Measurements from ENCODE around the gene P2RX6.
A peak's percentile ranks its signal among the peaks of the same experiment; 100 is the strongest.

Gene P2RX6

GRCh38 chr22:21022507-21022906, 7.5 kb downstream of the P2RX6 start:
- TF ChIP-seq CTCF (IDR thresholded peaks at IDR 0.05; ENCODE audit: control extremely low read depth, extremely low read depth, low read depth, missing control alignments): no peak
- DNase-seq (ENCODE audit: extremely low spot score): no peak
- ChIA-PET POLR2A (no interaction called here), CTCF (no interaction called here)

DNA sequence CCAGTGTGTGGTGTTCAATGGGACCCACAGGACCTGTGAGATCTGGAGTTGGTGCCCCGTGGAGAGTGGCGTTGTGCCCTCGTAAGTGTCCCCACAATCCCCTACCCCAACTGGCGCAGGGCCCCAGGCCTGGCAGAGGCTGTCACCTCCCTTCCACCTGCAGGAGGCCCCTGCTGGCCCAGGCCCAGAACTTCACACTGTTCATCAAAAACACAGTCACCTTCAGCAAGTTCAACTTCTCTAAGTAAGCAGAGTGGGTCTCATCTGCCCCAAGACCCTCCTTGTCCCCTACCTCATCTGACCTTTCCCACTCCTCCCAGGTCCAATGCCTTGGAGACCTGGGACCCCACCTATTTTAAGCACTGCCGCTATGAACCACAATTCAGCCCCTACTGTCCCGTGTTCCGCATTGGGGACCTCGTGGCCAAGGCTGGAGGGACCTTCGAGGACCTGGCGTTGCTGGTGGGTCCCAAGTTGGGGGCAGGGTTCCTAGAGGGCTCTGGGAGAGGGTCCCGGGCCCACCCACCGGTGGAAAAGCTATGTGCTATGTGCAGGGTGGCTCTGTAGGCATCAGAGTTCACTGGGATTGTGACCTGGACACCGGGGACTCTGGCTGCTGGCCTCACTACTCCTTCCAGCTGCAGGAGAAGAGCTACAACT, 8.1 kb downstream of the P2RX6 start:
- DNase-seq (ENCODE audit: extremely low spot score): no peak
- TF ChIP-seq CTCF (IDR thresholded peaks at IDR 0.05; ENCODE audit: control extremely low read depth, extremely low read depth, low read depth, missing control alignments): peak; percentile 4
- ChIA-PET POLR2A (no interaction called here), CTCF (no interaction called here)

- DNase-seq (ENCODE audit: extremely low spot score): no peak
These were observed 10.3 kb downstream of the P2RX6 start for GRCh38 chr22:21025266-21025665.

DNA sequence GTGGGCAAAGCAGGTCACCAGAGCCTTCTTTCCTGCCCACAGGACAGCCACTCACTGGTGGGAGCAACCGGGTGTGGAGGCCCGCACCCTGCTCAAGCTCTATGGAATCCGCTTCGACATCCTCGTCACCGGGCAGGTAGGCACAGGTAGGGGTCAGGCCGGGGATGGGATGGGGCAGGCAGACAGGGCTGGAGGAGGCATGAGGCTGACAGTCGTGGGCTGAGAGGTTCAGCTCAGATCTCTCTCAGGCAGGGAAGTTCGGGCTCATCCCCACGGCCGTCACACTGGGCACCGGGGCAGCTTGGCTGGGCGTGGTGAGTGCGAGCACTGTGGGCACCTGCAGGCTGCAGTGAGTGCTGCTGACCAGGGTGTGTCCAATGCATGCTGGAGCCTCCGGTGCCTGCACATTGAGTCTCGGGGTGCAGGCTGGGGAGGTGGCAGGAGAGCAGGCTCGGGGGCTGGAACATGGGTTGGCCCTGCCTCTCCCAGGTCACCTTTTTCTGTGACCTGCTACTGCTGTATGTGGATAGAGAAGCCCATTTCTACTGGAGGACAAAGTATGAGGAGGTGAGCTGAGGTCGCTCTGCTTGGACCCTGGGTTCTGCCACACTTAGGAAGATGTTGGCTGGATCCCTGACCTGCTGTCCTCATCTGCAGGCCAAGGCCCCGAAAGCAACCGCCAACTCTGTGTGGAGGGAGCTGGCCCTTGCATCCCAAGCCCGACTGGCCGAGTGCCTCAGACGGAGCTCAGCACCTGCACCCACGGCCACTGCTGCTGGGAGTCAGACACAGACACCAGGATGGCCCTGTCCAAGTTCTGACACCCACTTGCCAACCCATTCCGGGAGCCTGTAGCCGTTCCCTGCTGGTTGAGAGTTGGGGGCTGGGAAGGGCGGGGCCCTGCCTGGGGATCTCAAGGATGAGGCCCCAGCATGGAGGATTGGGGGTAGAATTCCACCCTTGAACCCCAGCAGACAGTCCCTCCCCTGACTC, 11.1 kb downstream of the P2RX6 start:
- TF ChIP-seq CTCF (IDR thresholded peaks at IDR 0.05; ENCODE audit: control extremely low read depth, extremely low read depth, low read depth, missing control alignments): no peak
- CTCF ChIA-PET: interaction anchor here (0.6 kb wide), 1 partner anchor 116 kb away, joined by 3 read pairs; no protein-coding TSS in a partner anchor
- DNase-seq (ENCODE audit: extremely low spot score): no peak
- POLR2A ChIA-PET: no interaction called here

More at GRCh38 chr22:21025266-21025665, 10.3 kb downstream of the P2RX6 start:
- ChIA-PET POLR2A (no interaction called here), CTCF (interaction anchor here (0.6 kb wide), 1 partner anchor 116 kb away, joined by 3 read pairs; no protein-coding TSS in a partner anchor)
- no peak for TF ChIP-seq CTCF (IDR thresholded peaks at IDR 0.05; ENCODE audit: control extremely low read depth, extremely low read depth, low read depth, missing control alignments)

- TF ChIP-seq CTCF (IDR thresholded peaks at IDR 0.05; ENCODE audit: control extremely low read depth, extremely low read depth, low read depth, missing control alignments): no peak
- CTCF ChIA-PET: no interaction called here
- POLR2A ChIA-PET: no interaction called here
- DNase-seq (ENCODE audit: extremely low spot score): no peak
These were observed 12.1 kb downstream of the P2RX6 start for GRCh38 chr22:21026783-21027692.

Data from GM10248 (cell line).